B cell (primary cell): ENCODE measurements around the gene ABCA13.

Experiments used
- CTCF ChIP-seq: fragments of 200-600 bp; IDR thresholded peaks from one replicate; pipeline ENCODE4 v1.8.0; 2022; ENCODE audit warnings: antibody characterized with exemption, mild to moderate bottlenecking
- EZH2 ChIP-seq: IDR thresholded peaks from 2 replicates; pipeline ENCODE4 v1.6.1; 2012; ENCODE audit warnings: borderline replicate concordance, low read depth, mild to moderate bottlenecking, moderate library complexity, low read length; ENCODE audit not compliant: insufficient read depth, poor library complexity, severe bottlenecking

- no peak for TF ChIP-seq CTCF
- no peak for TF ChIP-seq EZH2
These were observed 440.7 kb downstream of the ABCA13 start for GRCh38 chr7:48611993-48612392.
